Sigmoid colon (tissue), 3 donors: ENCODE measurements around the gene IGDCC3.

Experiments
- CTCF ChIP-seq, 4 experiments: fragments of 450-650 bp in 3 of 4; fragments of 200-600 bp in 1 of 4; IDR thresholded peaks; one replicate each; pipeline ENCODE4 v1.5.1; 2016 to 2019; ENCODE audit warnings: antibody characterized with exemption in 4 of 4, mild to moderate bottlenecking in 3 of 4, moderate library complexity in 2 of 4
- POLR2A ChIP-seq, 2 donors: fragments of 450-650 bp; IDR thresholded peaks; one replicate each; pipeline ENCODE4 v1.6.1; 2016; ENCODE audit warnings: antibody characterized with exemption in 2 of 2, mild to moderate bottlenecking in 2 of 2, moderate library complexity in 2 of 2

- TF ChIP-seq CTCF (IDR thresholded peaks at IDR 0.05) (no peak), POLR2A (IDR thresholded peaks at IDR 0.05) (no peak)
Observed at GRCh38 chr15:65349338-65349737, 28.5 kb downstream of the IGDCC3 start.
